ENCODE measurements around the gene ERP29. TPM values are rescaled to one million over a fixed set of nuclear protein-coding genes. Genes with fewer than 3 reads are reported as not detected.

Gene ERP29
- total and polyA plus RNA-seq, 3 donors from 2014 or later, result 76.5 to 129 (median 85.1) TPM

GRCh38 chr12:112013601-112014402 lies 576 bp downstream of the ERP29 start:
- TF ChIP-seq POLR2A (IDR thresholded peaks at IDR 0.05), result no peak
- no peak for TF ChIP-seq CTCF (IDR thresholded peaks at IDR 0.05)
- WGBS, 2 donors, result 2 to 5% methylated on average over 9 to 53 of the region's 54 CpGs
- intact Hi-C loops (cut with DNase I; ENCODE audit: low total_unique reads), result no loop called here

GRCh38 chr12:112015938-112016337 lies 2.7 kb downstream of the ERP29 start:
- WGBS, 2 donors, result 89 to 91% methylated on average over 6 of the region's 6 CpGs
- Histone ChIP-seq H3K4me3 (no peak overlapping the region), H3K9me3 (no peaks in the 10 kb centered on the region), H3K36me3 (ENCODE audit: low read depth, missing control alignments) (no peaks in the 10 kb centered on the region), H3K27ac (no peak overlapping the region), H3K4me1 (peaks cover 27% of the 10 kb centered on the region), H3K27me3 (no peaks in the 10 kb centered on the region)
- TF ChIP-seq POLR2A (IDR thresholded peaks at IDR 0.05) (no peak), CTCF (IDR thresholded peaks at IDR 0.05) (no peak)
- intact Hi-C loops (cut with DNase I; ENCODE audit: low total_unique reads), result no loop called here
- no peak for DNase-seq

More at GRCh38 chr12:112013601-112014402, 576 bp downstream of the ERP29 start:
- Histone ChIP-seq H3K36me3 (ENCODE audit: low read depth, missing control alignments) (no peaks in the 10 kb centered on the region), H3K9me3 (no peaks in the 10 kb centered on the region), H3K27me3 (no peaks in the 10 kb centered on the region), H3K4me1 (peaks cover 27% of the 10 kb centered on the region), H3K4me3 (peak overlapping the region; percentile 89 to 96), H3K27ac (peak overlapping the region; percentile 83 to 96)
- peak; percentile 84 for DNase-seq

GRCh38 chr12:112017041-112017440 lies 3.8 kb downstream of the ERP29 start:
- H3K36me3 ChIP-seq (ENCODE audit: low read depth, missing control alignments), result no peaks in the 10 kb centered on the region
- no peaks in the 10 kb centered on the region for H3K27me3 ChIP-seq
- no peak for DNase-seq
- WGBS, 2 donors, result 74 to 84% methylated on average over 1 of the region's 1 CpG
- peaks cover 21% of the 10 kb centered on the region for H3K4me1 ChIP-seq
- no peaks in the 10 kb centered on the region for H3K9me3 ChIP-seq
- H3K27ac ChIP-seq, result no peak overlapping the region
- no peak for TF ChIP-seq POLR2A (IDR thresholded peaks at IDR 0.05)
- no peak for TF ChIP-seq CTCF (IDR thresholded peaks at IDR 0.05)
- no peak overlapping the region for H3K4me3 ChIP-seq
- intact Hi-C loops (cut with DNase I; ENCODE audit: low total_unique reads), result no loop called here

GRCh38 chr12:112018571-112019237 lies 5.5 kb downstream of the ERP29 start:
- intact Hi-C loops (cut with DNase I; ENCODE audit: low total_unique reads), result no loop called here
- no peak for DNase-seq
- Histone ChIP-seq H3K4me3 (no peak overlapping the region), H3K27me3 (no peaks in the 10 kb centered on the region), H3K9me3 (no peaks in the 10 kb centered on the region), H3K27ac (peak overlapping the region in 1 of 2 donors; percentile 42), H3K36me3 (ENCODE audit: low read depth, missing control alignments) (no peaks in the 10 kb centered on the region), H3K4me1 (peaks cover 16% of the 10 kb centered on the region)
- 75 to 82% methylated on average over 2 of the region's 2 CpGs for WGBS, 2 donors
- TF ChIP-seq POLR2A (IDR thresholded peaks at IDR 0.05), result no peak
- no peak for TF ChIP-seq CTCF (IDR thresholded peaks at IDR 0.05)
